Panc1 (cell line): ENCODE measurements around the gene VWDE. TPM values are rescaled to one million over a fixed set of nuclear protein-coding genes. Genes with fewer than 3 reads are reported as not detected.

Experiments used
- ATAC-seq: fragments of 200-7000 bp; cut with Tn5 transposase; 2 replicates; pipeline ENCODE4 v1.9.1; 2020; ENCODE audit warnings: mild to moderate bottlenecking, moderate library complexity
- BruUV-seq: library from RNA; stranded (reverse); fragments of 400-500 nt; replicated peaks from 2 replicates; lab custom pipeline; 2021; lab: Mats Ljungman, UMichigan
- CTCF ChIA-PET: fragments of 300-600 bp; sonication (Branson Sonifier 250); formaldehyde crosslinking; loops from one replicate; lab custom pipeline; 2022; ENCODE audit warnings: antibody characterized with exemption; lab: Charles Lee
- POLR2A ChIA-PET: fragments of 300-600 bp; sonication (Branson Sonifier 250); formaldehyde crosslinking; loops from one replicate; lab custom pipeline; 2022; ENCODE audit warnings: antibody characterized with exemption; lab: Charles Lee
- DNase-seq: peaks from one replicate; pipeline ENCODE4 v3.0.0-alpha.2; 2010; ENCODE audit warnings: low read depth, low spot score
- H3K27ac ChIP-seq: 2 replicates; pipeline ENCODE4 v1.5.1; 2011; ENCODE audit warnings: mild to moderate bottlenecking, low read length, inconsistent platforms
- H3K27me3 ChIP-seq: fragments of 200-500 bp; sonication (Bioruptor generic); 2 replicates; pipeline ENCODE4 v1.6.0; 2014; ENCODE audit warnings: low read length, inconsistent platforms; ENCODE audit not compliant: control insufficient read depth, insufficient read depth
- H3K36me3 ChIP-seq: fragments of 200-500 bp; sonication (Bioruptor generic); 2 replicates; pipeline ENCODE4 v1.5.1; 2014; ENCODE audit warnings: inconsistent platforms, mild to moderate bottlenecking, low read length, moderate library complexity; ENCODE audit not compliant: control insufficient read depth, insufficient read depth
- H3K4me1 ChIP-seq: 2 replicates; pipeline ENCODE4 v1.5.1; 2011; ENCODE audit warnings: inconsistent platforms, mild to moderate bottlenecking, low read length, moderate library complexity; ENCODE audit not compliant: control insufficient read depth, insufficient read depth
- H3K4me3 ChIP-seq, 2 experiments: 2 replicates each; pipeline ENCODE4 v1.5.1; 2011 to 2012; ENCODE audit warnings: low read depth in 2 of 2, low read length in 2 of 2, mild to moderate bottlenecking in 2 of 2, inconsistent platforms in 1 of 2, moderate library complexity in 1 of 2
- H3K9me3 ChIP-seq: fragments of 200-500 bp; sonication (Bioruptor generic); 2 replicates; pipeline ENCODE4 v1.5.1; 2014; ENCODE audit warnings: low read depth, mild to moderate bottlenecking, inconsistent platforms, low read length, moderate library complexity; ENCODE audit not compliant: control insufficient read depth, insufficient read depth
- CTCF ChIP-seq: fragments of 450-650 bp; IDR thresholded peaks from 2 replicates; pipeline ENCODE4 v1.5.1; 2017; ENCODE audit warnings: mild to moderate bottlenecking
- POLR2AphosphoS5 ChIP-seq: IDR thresholded peaks from 2 replicates; pipeline ENCODE4 v1.6.1; 2012; ENCODE audit warnings: mild to moderate bottlenecking, low read depth, low read length, moderate library complexity
- REST ChIP-seq, 2 experiments: IDR thresholded peaks; 2 replicates each; pipeline ENCODE4 v1.6.1; 2011 to 2012; ENCODE audit warnings: low read depth in 2 of 2, control low read depth in 1 of 2, low read length in 1 of 2, mild to moderate bottlenecking in 1 of 2, moderate library complexity in 1 of 2; ENCODE audit not compliant: insufficient read depth in 1 of 2
- SIN3A ChIP-seq: IDR thresholded peaks from 2 replicates; pipeline ENCODE4 v1.6.1; 2012; ENCODE audit warnings: low read depth, mild to moderate bottlenecking, low read length, moderate library complexity, borderline replicate concordance; ENCODE audit not compliant: insufficient read depth
- TCF7L2 ChIP-seq: IDR thresholded peaks from 2 replicates; pipeline ENCODE4 v1.6.1; 2011; ENCODE audit warnings: mild to moderate bottlenecking, low read depth, low read length, inconsistent platforms
- in situ Hi-C: cut with HindIII; loops from 2 replicates; pipeline ENCODE4 v1.10.0; 2016; ENCODE audit warnings: low sequenced_read_pairs, low pct_unique_long_range_greater_than_20kb
- intact Hi-C: fragments of 100-400 bp; cut with micrococcal nuclease; formaldehyde crosslinking; loops from one replicate; pipeline ENCODE4 v1.10.0; 2022; ENCODE audit not compliant: unreplicated experiment
- total RNA-seq: library from RNA; stranded (reverse); gene quantifications from one replicate; pipeline ENCODE4 v1.2.1, GENCODE V29; 2021; ENCODE audit not compliant: unreplicated experiment

Gene VWDE
- total RNA-seq, 1 experiment from 2014 or later: 8.5 TPM

GRCh38 chr7:12322903-12323300 lies 80.8 kb downstream of the VWDE start:
- in situ Hi-C loops: no loop called here
- intact Hi-C loops: loop anchor here (2.0 to 5.0 kb wide), 5 partner anchors 111 to 896 kb away; partner anchors contain the start of gene TMEM106B
- peaks cover 12% of the 10 kb centered on the region; the same call in 1 of the 2 replicates for H3K4me1 ChIP-seq
- no peak overlapping the region for H3K4me3 ChIP-seq
- H3K27me3 ChIP-seq: no peaks in the 10 kb centered on the region
- H3K9me3 ChIP-seq: no peaks in the 10 kb centered on the region
- H3K27ac ChIP-seq: peak overlapping the region; percentile 80
- POLR2A ChIA-PET: no interaction called here
- ATAC-seq (peak; percentile 50; the same call in 1 of the 2 replicates), DNase-seq (no peak)
- H3K36me3 ChIP-seq: no peaks in the 10 kb centered on the region
- TF ChIP-seq TCF7L2: no peak
- TF ChIP-seq POLR2AphosphoS5: no peak
- TF ChIP-seq REST (IDR thresholded peaks at IDR 0.05; ENCODE audit: insufficient read depth in 1 of 2, low read depth in 2 of 2, low read length in 1 of 2): no peak
- no peak for TF ChIP-seq CTCF
- TF ChIP-seq SIN3A: no peak
- BruUV-seq: no TSS peak
- CTCF ChIA-PET: interaction anchor here (0.9 to 1.5 kb wide), 2 partner anchors 23 to 487 kb away, joined by 3 to 4 read pairs; no protein-coding TSS in a partner anchor

- Histone ChIP-seq H3K4me3 (no peak overlapping the region), H3K9me3 (no peaks in the 10 kb centered on the region), H3K27ac (peak overlapping the region; percentile 80), H3K27me3 (no peaks in the 10 kb centered on the region), H3K4me1 (peaks cover 12% of the 10 kb centered on the region; the same call in 1 of the 2 replicates), H3K36me3 (no peaks in the 10 kb centered on the region)
- ATAC-seq: peak; percentile 65; the same call in 1 of the 2 replicates
- in situ Hi-C loops (no loop called here), intact Hi-C loops (loop anchor here (2.0 to 5.0 kb wide), 5 partner anchors 110 to 896 kb away; partner anchors contain the start of gene TMEM106B)
- no TSS peak for BruUV-seq
- ChIA-PET POLR2A (no interaction called here), CTCF (interaction anchor here (0.9 to 1.5 kb wide), 2 partner anchors 23 to 486 kb away, joined by 3 to 4 read pairs; no protein-coding TSS in a partner anchor)
- peak; percentile 88 for TF ChIP-seq CTCF
- TF ChIP-seq TCF7L2: no peak
- peak; percentile 41 for DNase-seq
These were observed 81.3 kb downstream of the VWDE start for GRCh38 chr7:12322284-12322902.
